Transverse colon (tissue), 4 donors: Measurements from ENCODE around the gene SLC19A3. TPM values are rescaled to one million over a fixed set of nuclear protein-coding genes. Genes with fewer than 3 reads are reported as not detected.

Experiments used
- DNase-seq: peaks from one replicate; pipeline ENCODE4 v3.0.0-alpha.2; 2019
- H3K27ac ChIP-seq, 4 donors: fragments of 200-600 bp; sonication (generic); 2 replicates each; pipeline ENCODE4 v1.5.1; 2016 to 2018; ENCODE audit warnings: inconsistent platforms in 4 of 4
- H3K27me3 ChIP-seq: fragments of 200-600 bp; sonication (generic); 2 replicates; pipeline ENCODE4 v1.5.1; 2017; ENCODE audit warnings: inconsistent platforms
- H3K36me3 ChIP-seq, 4 donors: fragments of 200-600 bp; sonication (generic); 2 replicates each; pipeline ENCODE4 v1.5.1; 2017 to 2019; ENCODE audit warnings: inconsistent platforms in 4 of 4
- H3K4me1 ChIP-seq, 4 donors: fragments of 200-600 bp; sonication (generic); 2 replicates each; pipeline ENCODE4 v1.5.1; 2017 to 2020; ENCODE audit warnings: inconsistent platforms in 4 of 4
- H3K4me3 ChIP-seq, 4 donors: fragments of 200-600 bp; sonication (generic); 1 replicate in 1 of 4; 2 replicates in 3 of 4; pipeline versions ENCODE4 v1.5.1 to v1.6.1; 2017 to 2019; ENCODE audit warnings: inconsistent platforms in 4 of 4
- H3K9me3 ChIP-seq, 2 donors: fragments of 200-600 bp; sonication (generic); 2 replicates each; pipeline ENCODE4 v1.5.1; 2017 to 2019; ENCODE audit warnings: inconsistent platforms in 2 of 2
- EP300 ChIP-seq: sonication (generic); formaldehyde crosslinking; IDR thresholded peaks from one replicate; pipeline ENCODE4 v1.6.1; 2017; ENCODE audit warnings: antibody characterized with exemption, low read depth
- POLR2A ChIP-seq: fragments of 450-650 bp; IDR thresholded peaks from one replicate; pipeline ENCODE4 v1.6.1; 2016; ENCODE audit warnings: antibody characterized with exemption, mild to moderate bottlenecking, moderate library complexity
- POLR2AphosphoS5 ChIP-seq, 3 donors: sonication (generic); formaldehyde crosslinking; IDR thresholded peaks; one replicate each; pipeline ENCODE4 v1.6.1; 2016; ENCODE audit warnings: antibody characterized with exemption in 3 of 3
- WGBS, 2 donors: methylation state at CpG; one replicate each; pipeline ENCODE4 v1.1.5; 2018; ENCODE audit warnings: low coverage in 1 of 2; 5-methylcytosine and 5-hydroxymethylcytosine counted together
- in situ Hi-C, 4 donors: fragments of 200-750 bp; cut with MboI; loops; one replicate each; pipeline versions ENCODE4 v1.15.0 to v1.15.1; 2017; ENCODE audit warnings: low sequenced_read_pairs in 3 of 4, low pct_ligation_motif_present in 1 of 4, low pct_unique_long_range_greater_than_20kb in 1 of 4
- intact Hi-C: fragments of 100-400 bp; cut with DNase I; formaldehyde crosslinking; loops from one replicate; pipeline ENCODE4 v1.15.1; 2023; ENCODE audit warnings: low total_unique reads
- total RNA-seq, 4 donors: library from RNA; depleted of rRNA; stranded (reverse); fragments of >200 nt; gene quantifications; one replicate each; pipeline ENCODE4 v1.1.0, GENCODE V29; 2016
- TF ChIP-seq, protein P1 (sequence below), 5 experiments: fragments of 200-600 bp in 3 of 5; fragments of 450-650 bp in 2 of 5; sonication (generic) in 3 of 5; IDR thresholded peaks; 1 replicate in 2 of 5; 2 replicates in 3 of 5; pipeline ENCODE4 v1.5.1; 2016 to 2017; ENCODE audit warnings: antibody characterized with exemption in 5 of 5, inconsistent platforms in 3 of 5, mild to moderate bottlenecking in 2 of 5, moderate library complexity in 1 of 5

Gene SLC19A3
- total RNA-seq, 4 donors from 2014 or later = 4.2 to 24.9 (median 7.3) TPM

DNA sequence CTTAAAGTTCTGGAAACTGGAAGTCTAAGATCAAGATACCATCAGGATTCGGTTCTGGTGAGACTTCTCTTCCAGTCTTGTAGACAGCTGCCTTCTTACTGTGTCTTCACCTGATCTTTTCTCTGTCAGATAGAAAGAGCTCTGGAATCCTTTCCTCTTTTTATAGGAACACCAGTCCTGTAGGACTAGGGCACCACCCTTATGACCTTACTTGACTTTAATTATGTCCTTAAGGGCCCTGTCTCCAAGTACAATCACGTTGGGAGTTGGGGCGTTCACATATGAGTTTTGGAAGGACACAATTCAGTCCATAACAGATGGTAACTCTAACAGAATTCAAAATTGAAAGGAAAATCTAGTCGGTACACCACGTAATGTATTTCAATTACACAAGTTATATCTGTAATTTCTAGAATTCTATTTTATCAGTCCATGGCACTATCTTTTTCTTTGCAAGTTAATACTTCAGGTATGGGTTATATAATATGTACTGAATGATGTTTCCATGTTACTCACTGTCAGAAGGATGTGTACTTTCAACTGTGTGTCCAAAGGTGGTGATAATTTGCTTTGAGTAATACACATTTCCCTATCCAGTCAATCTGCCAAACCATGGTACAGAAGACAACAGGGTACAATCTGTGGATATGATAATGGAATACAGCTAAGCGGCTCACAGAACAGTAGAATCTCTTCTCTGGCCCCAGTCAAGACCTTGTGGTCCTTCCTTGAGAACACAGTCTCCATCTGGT is 52.5 kb downstream of the SLC19A3 start:
- Histone ChIP-seq H3K4me1 (peaks cover 0 to 4% (median 0%) of the 10 kb centered on the region in 4 donors), H3K27ac (no peak overlapping the region), H3K9me3 (no peaks in the 10 kb centered on the region), H3K36me3 (no peaks in the 10 kb centered on the region), H3K27me3 (no peaks in the 10 kb centered on the region), H3K4me3 (no peak overlapping the region)
- no peak for DNase-seq
- 78 to 85% methylated on average over 4 to 6 of the region's 6 CpGs for WGBS, 2 donors
- in situ Hi-C loops = loop anchor here (10.0 to 25.0 kb wide), 5 partner anchors 89 to 199 kb away; partner anchors contain the start of gene DAW1 (in 1 of the 4)
- TF ChIP-seq POLR2A = no peak
- no peak for TF ChIP-seq POLR2AphosphoS5 (IDR thresholded peaks at IDR 0.05)
- no peak for TF ChIP-seq EP300
- TF ChIP-seq, protein P1, sequence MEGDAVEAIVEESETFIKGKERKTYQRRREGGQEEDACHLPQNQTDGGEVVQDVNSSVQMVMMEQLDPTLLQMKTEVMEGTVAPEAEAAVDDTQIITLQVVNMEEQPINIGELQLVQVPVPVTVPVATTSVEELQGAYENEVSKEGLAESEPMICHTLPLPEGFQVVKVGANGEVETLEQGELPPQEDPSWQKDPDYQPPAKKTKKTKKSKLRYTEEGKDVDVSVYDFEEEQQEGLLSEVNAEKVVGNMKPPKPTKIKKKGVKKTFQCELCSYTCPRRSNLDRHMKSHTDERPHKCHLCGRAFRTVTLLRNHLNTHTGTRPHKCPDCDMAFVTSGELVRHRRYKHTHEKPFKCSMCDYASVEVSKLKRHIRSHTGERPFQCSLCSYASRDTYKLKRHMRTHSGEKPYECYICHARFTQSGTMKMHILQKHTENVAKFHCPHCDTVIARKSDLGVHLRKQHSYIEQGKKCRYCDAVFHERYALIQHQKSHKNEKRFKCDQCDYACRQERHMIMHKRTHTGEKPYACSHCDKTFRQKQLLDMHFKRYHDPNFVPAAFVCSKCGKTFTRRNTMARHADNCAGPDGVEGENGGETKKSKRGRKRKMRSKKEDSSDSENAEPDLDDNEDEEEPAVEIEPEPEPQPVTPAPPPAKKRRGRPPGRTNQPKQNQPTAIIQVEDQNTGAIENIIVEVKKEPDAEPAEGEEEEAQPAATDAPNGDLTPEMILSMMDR (IDR thresholded peaks at IDR 0.05) = no peak
- intact Hi-C loops = no loop called here

DNA sequence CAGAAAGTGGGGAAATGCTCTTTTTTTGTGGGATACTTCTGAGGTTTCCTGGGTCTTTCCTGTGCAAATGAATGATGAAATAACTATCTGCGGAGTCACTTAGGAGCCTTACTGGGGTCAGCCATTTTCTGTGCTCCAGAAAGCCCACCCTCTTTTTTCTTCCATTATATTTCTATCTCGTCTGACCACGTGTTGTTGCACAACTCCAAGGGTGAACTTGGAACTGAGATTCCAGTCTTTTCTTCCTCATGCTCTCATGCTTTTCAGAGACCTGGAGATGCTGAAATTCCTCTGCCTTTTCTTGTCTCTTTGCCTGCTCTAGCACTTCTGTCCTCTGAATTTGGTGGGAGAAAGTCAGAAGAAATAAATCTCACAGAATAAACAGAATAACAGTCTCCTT is 56.0 kb downstream of the SLC19A3 start:
- Histone ChIP-seq H3K27ac (no peak overlapping the region), H3K36me3 (no peaks in the 10 kb centered on the region), H3K27me3 (no peaks in the 10 kb centered on the region), H3K4me3 (no peak overlapping the region), H3K4me1 (peaks cover 0 to 14% (median 3%) of the 10 kb centered on the region in 4 donors), H3K9me3 (no peaks in the 10 kb centered on the region)
- intact Hi-C loops = no loop called here
- 42 to 52% methylated on average over 3 of the region's 3 CpGs for WGBS, 2 donors
- in situ Hi-C loops = loop anchor here (5.0 to 25.0 kb wide), 6 partner anchors 93 to 203 kb away; partner anchors contain the start of gene DAW1 (in 1 of the 4)
- no peak for DNase-seq
- TF ChIP-seq POLR2AphosphoS5 (IDR thresholded peaks at IDR 0.05) = no peak
- TF ChIP-seq EP300 = no peak
- TF ChIP-seq, protein P1 (IDR thresholded peaks at IDR 0.05) = no peak
- TF ChIP-seq POLR2A = no peak

DNA sequence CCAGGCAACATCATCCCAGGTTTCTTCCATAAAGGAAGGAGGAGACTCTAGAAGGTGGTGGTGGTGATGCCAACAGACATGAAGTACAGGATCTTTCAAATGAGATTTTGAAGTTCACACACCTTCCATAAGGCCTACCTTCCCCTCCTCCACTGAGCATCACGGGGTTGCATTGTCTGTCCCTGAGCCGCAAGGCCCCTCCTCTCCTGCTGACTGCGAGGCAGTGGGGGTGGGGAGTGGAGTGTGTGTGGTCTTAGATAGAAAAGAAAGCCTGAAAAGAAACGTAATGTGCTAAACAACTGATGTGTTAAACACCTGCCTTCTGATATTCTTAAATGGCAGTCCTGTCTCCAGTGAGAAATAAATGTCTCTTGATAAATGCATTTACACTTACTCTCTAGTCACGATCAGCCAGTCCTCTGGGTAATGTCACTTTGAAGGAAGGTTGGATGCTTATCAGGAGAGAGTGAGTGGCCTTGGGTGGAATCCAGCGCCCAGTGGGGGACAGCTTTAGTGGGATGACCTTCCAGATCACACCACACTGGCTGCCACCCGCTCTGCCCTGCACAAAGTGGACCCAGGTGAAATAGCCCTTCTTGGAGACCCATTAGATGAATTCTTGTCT is 56.7 kb downstream of the SLC19A3 start:
- Histone ChIP-seq H3K9me3 (no peaks in the 10 kb centered on the region), H3K27ac (no peak overlapping the region), H3K4me1 (peaks cover 0 to 14% (median 3%) of the 10 kb centered on the region in 4 donors), H3K4me3 (no peak overlapping the region), H3K36me3 (no peaks in the 10 kb centered on the region), H3K27me3 (no peaks in the 10 kb centered on the region)
- TF ChIP-seq, protein P1 (IDR thresholded peaks at IDR 0.05) = no peak
- no peak for TF ChIP-seq POLR2AphosphoS5 (IDR thresholded peaks at IDR 0.05)
- no peak for TF ChIP-seq POLR2A
- TF ChIP-seq EP300 = no peak
- intact Hi-C loops (no loop called here), in situ Hi-C loops (loop anchor here (5.0 to 25.0 kb wide), 6 partner anchors 94 to 204 kb away; partner anchors contain the start of gene DAW1 (in 1 of the 4))
- WGBS, 2 donors = 54 to 60% methylated on average over 2 to 7 of the region's 7 CpGs
- DNase-seq = no peak

DNA sequence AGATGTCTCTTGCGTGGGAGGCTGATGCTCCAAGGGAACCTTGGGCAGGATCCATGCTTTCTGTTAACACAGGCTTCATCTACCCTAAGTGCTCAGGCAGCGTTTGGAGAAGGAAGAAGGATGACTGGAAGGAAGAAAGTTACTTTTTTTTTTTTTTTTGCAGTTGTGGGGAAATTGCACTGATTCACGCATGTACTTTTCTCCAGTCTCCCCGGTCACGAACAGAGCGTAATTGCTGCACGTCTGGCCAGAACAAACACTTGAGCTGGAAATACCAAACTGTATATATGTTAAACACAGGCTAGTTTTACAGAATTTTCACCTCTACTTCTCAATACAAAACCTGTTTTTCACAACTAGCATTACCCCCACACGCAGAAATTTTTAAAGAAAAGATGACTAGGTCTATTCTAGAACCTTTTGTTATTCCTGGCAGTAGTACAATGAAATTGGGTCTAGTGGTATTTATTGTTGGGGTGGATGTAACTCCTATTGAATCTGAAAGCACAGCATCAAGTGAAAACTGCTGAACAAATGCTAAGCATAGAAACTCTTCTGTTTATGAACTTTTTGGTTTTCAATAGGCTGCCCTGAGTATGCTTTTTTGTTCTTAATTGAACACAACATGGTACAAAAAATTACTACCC is 60.5 kb downstream of the SLC19A3 start:
- DNase-seq = no peak
- no peak overlapping the region for H3K27ac ChIP-seq
- 63% methylated on average over 8 of the region's 8 CpGs for WGBS, 2 donors
- H3K27me3 ChIP-seq = no peaks in the 10 kb centered on the region
- no peaks in the 10 kb centered on the region for H3K9me3 ChIP-seq
- intact Hi-C loops (loop anchor here (5.0 kb wide), 2 partner anchors 110 to 185 kb away; partner anchors contain the start of gene AGFG1), in situ Hi-C loops (loop anchor here in 2 of 4 donors (25.0 kb wide), 2 partner anchors 105 to 205 kb away; partner anchors contain the start of gene DAW1 (in 1 of the 2))
- no peaks in the 10 kb centered on the region for H3K36me3 ChIP-seq
- no peak overlapping the region for H3K4me3 ChIP-seq
- H3K4me1 ChIP-seq = peaks cover 0 to 14% (median 3%) of the 10 kb centered on the region in 4 donors
- TF ChIP-seq POLR2A = no peak
- no peak for TF ChIP-seq POLR2AphosphoS5 (IDR thresholded peaks at IDR 0.05)
- TF ChIP-seq, protein P1 (IDR thresholded peaks at IDR 0.05) = no peak
- no peak for TF ChIP-seq EP300
